HEK293T (cell line): ENCODE data around the gene CYP4F2.

ENCODE experiments used
- ARNT ChIP-seq: fragments of 450-650 bp; IDR thresholded peaks from 2 replicates; pipeline ENCODE4 v1.6.1; 2017; ENCODE audit warnings: mild to moderate bottlenecking
- BHLHE40 ChIP-seq: fragments of 450-650 bp; IDR thresholded peaks from 2 replicates; pipeline ENCODE4 v1.6.1; 2016; ENCODE audit warnings: mild to moderate bottlenecking, moderate library complexity, borderline replicate concordance
- CTBP1 ChIP-seq: fragments of 450-650 bp; IDR thresholded peaks from 2 replicates; pipeline ENCODE4 v1.6.1; 2016; ENCODE audit warnings: borderline replicate concordance
- ELF4 ChIP-seq: fragments of 450-650 bp; IDR thresholded peaks from 2 replicates; pipeline ENCODE4 v1.6.1; 2017; ENCODE audit warnings: antibody characterized with exemption
- FOXA1 ChIP-seq: fragments of 450-650 bp; IDR thresholded peaks from 2 replicates; pipeline ENCODE4 v1.6.1; 2016; ENCODE audit warnings: mild to moderate bottlenecking
- FOXK2 ChIP-seq: fragments of 450-650 bp; IDR thresholded peaks from 2 replicates; pipeline ENCODE4 v1.6.1; 2016; ENCODE audit warnings: mild to moderate bottlenecking
- FOXM1 ChIP-seq: fragments of 450-650 bp; IDR thresholded peaks from 2 replicates; pipeline ENCODE4 v1.6.1; 2017; ENCODE audit warnings: mild to moderate bottlenecking, borderline replicate concordance
- HDGF ChIP-seq: fragments of 450-650 bp; IDR thresholded peaks from 2 replicates; pipeline ENCODE4 v1.6.1; 2017; ENCODE audit warnings: antibody characterized with exemption, borderline replicate concordance
- L3MBTL2 ChIP-seq: fragments of 450-650 bp; conservative IDR thresholded peaks from 2 replicates; pipeline ENCODE4 v1.6.1; 2016; ENCODE audit warnings: mild to moderate bottlenecking
- LEF1 ChIP-seq: fragments of 450-650 bp; IDR thresholded peaks from 2 replicates; pipeline ENCODE4 v1.6.1; 2017; ENCODE audit warnings: mild to moderate bottlenecking, borderline replicate concordance
- SP1 ChIP-seq: fragments of 450-650 bp; IDR thresholded peaks from 2 replicates; pipeline ENCODE4 v1.6.1; 2017
- SUZ12 ChIP-seq: fragments of 450-650 bp; IDR thresholded peaks from 2 replicates; pipeline ENCODE4 v1.6.1; 2016; ENCODE audit warnings: mild to moderate bottlenecking
- TARDBP ChIP-seq: fragments of 450-650 bp; IDR thresholded peaks from 2 replicates; pipeline ENCODE4 v1.6.1; 2016
- ZNF384 ChIP-seq: fragments of 450-650 bp; IDR thresholded peaks from 2 replicates; pipeline ENCODE4 v1.6.1; 2016

GRCh38 chr19:15829786-15830185 is 68.1 kb downstream of the CYP4F2 start:
- TF ChIP-seq BHLHE40: no peak
- no peak for TF ChIP-seq CTBP1
- TF ChIP-seq L3MBTL2: no peak
- no peak for TF ChIP-seq FOXM1
- TF ChIP-seq LEF1: no peak
- no peak for TF ChIP-seq FOXK2
- TF ChIP-seq SP1: no peak
- no peak for TF ChIP-seq TARDBP
- no peak for TF ChIP-seq ZNF384
- no peak for TF ChIP-seq ARNT
- TF ChIP-seq HDGF: no peak
- no peak for TF ChIP-seq ELF4
- TF ChIP-seq SUZ12: no peak
- TF ChIP-seq FOXA1: no peak
